Measurements from ENCODE around the gene TMED10.

GRCh38 chr14:75220156-75220555, 43.7 kb upstream of the TMED10 start:
- TF ChIP-seq CTCF (IDR thresholded peaks at IDR 0.05) (no peak), POLR2A (IDR thresholded peaks at IDR 0.05) (no peak)
